ENCODE data around the gene CLIP3. TPM values are rescaled to one million over a fixed set of nuclear protein-coding genes. Genes with fewer than 3 reads are reported as not detected.
A peak's percentile ranks its signal among the peaks of the same experiment; 100 is the strongest.

CLIP3 gene
- total and polyA plus RNA-seq, 8 donors: 1.8 to 17.1 (median 6.5) TPM

DNA sequence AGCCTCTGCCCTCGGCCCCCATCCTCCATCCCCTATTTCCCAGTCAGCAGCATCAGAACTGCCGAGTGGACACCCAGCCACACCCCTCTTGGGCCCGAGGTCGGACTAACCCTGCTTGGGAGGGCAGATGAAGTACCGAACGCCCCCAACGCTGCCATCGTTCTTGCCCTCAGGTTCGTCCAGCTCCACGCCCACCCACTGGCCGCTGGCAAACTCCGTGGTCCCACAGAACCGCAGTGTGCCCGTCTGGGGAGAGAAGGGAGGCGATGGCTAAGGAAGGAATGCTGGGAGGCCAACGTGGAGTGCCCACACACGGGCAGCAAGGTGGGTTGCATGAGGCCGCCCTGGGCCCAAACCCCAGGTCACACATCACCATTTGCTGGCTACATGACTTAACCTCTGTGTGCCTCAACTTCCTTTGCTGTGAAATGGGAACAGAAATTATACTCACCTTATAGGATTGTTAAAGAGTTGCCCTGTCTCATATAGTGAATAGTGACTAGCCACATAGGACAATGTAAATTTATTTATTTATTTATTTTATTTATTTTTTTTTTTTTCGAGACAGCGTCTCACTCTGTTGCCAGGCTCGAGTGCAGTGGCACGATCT is 13.5 kb downstream of the CLIP3 start:
- H3K27me3 ChIP-seq: no peaks in the 10 kb centered on the region
- no peak overlapping the region for H3K27ac ChIP-seq
- H3K4me3 ChIP-seq: no peak overlapping the region
- no peaks in the 10 kb centered on the region for H3K9me3 ChIP-seq
- H3K4me1 ChIP-seq: peaks cover 4 to 8% (median 6%) of the 10 kb centered on the region in 4 donors
- TF ChIP-seq POLR2A (IDR thresholded peaks at IDR 0.05): no peak
- TF ChIP-seq POLR2AphosphoS5 (IDR thresholded peaks at IDR 0.05): no peak
- TF ChIP-seq, protein P1, sequence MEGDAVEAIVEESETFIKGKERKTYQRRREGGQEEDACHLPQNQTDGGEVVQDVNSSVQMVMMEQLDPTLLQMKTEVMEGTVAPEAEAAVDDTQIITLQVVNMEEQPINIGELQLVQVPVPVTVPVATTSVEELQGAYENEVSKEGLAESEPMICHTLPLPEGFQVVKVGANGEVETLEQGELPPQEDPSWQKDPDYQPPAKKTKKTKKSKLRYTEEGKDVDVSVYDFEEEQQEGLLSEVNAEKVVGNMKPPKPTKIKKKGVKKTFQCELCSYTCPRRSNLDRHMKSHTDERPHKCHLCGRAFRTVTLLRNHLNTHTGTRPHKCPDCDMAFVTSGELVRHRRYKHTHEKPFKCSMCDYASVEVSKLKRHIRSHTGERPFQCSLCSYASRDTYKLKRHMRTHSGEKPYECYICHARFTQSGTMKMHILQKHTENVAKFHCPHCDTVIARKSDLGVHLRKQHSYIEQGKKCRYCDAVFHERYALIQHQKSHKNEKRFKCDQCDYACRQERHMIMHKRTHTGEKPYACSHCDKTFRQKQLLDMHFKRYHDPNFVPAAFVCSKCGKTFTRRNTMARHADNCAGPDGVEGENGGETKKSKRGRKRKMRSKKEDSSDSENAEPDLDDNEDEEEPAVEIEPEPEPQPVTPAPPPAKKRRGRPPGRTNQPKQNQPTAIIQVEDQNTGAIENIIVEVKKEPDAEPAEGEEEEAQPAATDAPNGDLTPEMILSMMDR (IDR thresholded peaks at IDR 0.05): no peak
- no peak for TF ChIP-seq EP300 (IDR thresholded peaks at IDR 0.05)
- no peak for DNase-seq
- 88 to 93% (median 92%) methylated on average over 21 to 22 of the region's 22 CpGs for WGBS, 5 donors
- H3K36me3 ChIP-seq: peaks cover 11 to 84% (median 60%) of the 10 kb centered on the region in 4 donors
- intact Hi-C loops (cut with DNase I; ENCODE audit: low total_unique reads): no loop called here

- peak within 1 kb of the TSS; percentile 75 to 92 (median 90) for H3K27ac ChIP-seq
- intact Hi-C loops (cut with DNase I; ENCODE audit: low total_unique reads): no loop called here
- TF ChIP-seq, protein P1 (IDR thresholded peaks at IDR 0.05): no peak
- TF ChIP-seq POLR2A (IDR thresholded peaks at IDR 0.05) (no peak), POLR2AphosphoS5 (IDR thresholded peaks at IDR 0.05) (peak; percentile 24 to 88 (median 30)), EP300 (IDR thresholded peaks at IDR 0.05) (no peak)
- H3K36me3 ChIP-seq: peaks cover 7 to 38% (median 28%) of the 10 kb centered on the region in 4 donors
- peak; percentile 100 for DNase-seq
- WGBS, 5 donors: 0 to 5% (median 2%) methylated on average over 24 to 42 of the region's 42 CpGs
- H3K4me1 ChIP-seq: peaks cover 15 to 30% (median 24%) of the 10 kb centered on the region in 4 donors
- H3K4me3 ChIP-seq: peak within 1 kb of the TSS; percentile 65 to 83 (median 70)
- H3K9me3 ChIP-seq: no peaks in the 10 kb centered on the region
- no peaks in the 10 kb centered on the region for H3K27me3 ChIP-seq
Measured at GRCh38 chr19:36014012-36014924, 18.4 kb downstream of the CLIP3 start, which contains the start of gene ALKBH6. Gene ALKBH6, minus strand, starts transcription at chr19:36014213. Its CDS starts 816 bp downstream, at chr19:36013397.

DNA sequence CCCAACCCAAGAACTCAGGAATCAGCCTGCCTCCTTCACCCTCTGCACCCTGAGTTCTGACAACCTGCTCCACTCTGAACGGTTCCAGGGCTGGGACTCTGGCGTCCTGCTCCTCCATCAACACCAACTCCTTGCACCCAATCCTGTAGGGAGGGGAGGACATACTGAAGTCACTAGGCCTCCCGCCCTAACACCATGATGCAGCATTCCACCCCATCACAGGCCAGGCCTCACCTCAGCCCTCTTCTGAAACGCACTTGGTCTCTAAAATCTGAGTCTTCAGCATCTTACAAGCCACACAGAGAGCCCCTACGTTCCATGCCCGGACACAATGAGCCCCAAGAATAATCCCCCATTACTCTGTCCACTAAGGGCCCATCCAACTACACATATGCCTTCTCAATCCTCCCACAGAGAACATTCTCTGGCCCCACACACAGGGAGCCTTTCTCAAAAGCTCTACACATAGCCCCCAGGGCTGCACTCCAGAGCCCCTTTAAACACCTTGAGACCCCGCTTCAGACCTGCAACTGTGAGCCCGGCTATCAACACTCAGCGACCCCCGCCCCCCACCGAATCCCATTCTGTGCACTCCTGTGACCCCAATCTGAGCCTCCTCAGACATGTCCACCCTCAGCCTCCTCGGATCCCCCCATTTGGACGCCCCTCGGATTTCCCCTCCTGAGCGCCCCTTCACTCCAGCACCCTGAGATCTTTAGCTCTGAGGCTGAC is 19.2 kb downstream of the CLIP3 start:
- no peaks in the 10 kb centered on the region for H3K27me3 ChIP-seq
- H3K4me3 ChIP-seq: peak overlapping the region; percentile 65 to 83 (median 70)
- no peaks in the 10 kb centered on the region for H3K9me3 ChIP-seq
- H3K36me3 ChIP-seq: peaks cover 0 to 30% (median 20%) of the 10 kb centered on the region in 4 donors
- H3K27ac ChIP-seq: peak overlapping the region; percentile 75 to 92 (median 90)
- peaks cover 21 to 38% (median 31%) of the 10 kb centered on the region in 4 donors for H3K4me1 ChIP-seq
- TF ChIP-seq EP300 (IDR thresholded peaks at IDR 0.05): no peak
- TF ChIP-seq POLR2A (IDR thresholded peaks at IDR 0.05): no peak
- TF ChIP-seq POLR2AphosphoS5 (IDR thresholded peaks at IDR 0.05): no peak
- TF ChIP-seq, protein P1 (IDR thresholded peaks at IDR 0.05): no peak
- intact Hi-C loops (cut with DNase I; ENCODE audit: low total_unique reads): no loop called here
- DNase-seq: no peak
- 27 to 32% (median 29%) methylated on average over 15 of the region's 15 CpGs for WGBS, 5 donors

DNA sequence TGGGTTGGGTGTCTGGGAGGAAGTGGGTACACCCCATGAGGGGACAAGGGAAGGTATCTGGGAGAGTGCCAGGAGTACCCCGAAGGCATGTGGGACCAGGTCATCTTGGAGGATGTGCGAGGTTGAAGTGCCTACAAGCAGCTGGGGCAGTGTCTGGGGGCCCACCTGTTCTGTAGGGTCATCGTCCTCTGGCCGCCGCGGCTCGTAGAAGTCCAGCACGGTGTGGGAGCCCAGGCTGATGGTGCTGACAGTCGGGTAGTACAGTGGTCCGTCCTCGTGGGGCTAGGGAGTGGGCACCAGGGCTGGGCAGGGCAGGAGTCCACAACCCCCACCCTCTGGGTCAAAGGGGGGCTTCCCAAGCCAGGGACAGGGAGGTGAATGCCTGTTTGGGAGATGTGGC is 22.3 kb downstream of the CLIP3 start:
- peaks cover 0 to 4% (median 0%) of the 10 kb centered on the region in 4 donors for H3K36me3 ChIP-seq
- H3K27ac ChIP-seq: peak overlapping the region in 1 of 5 donors; percentile 84
- no peak for DNase-seq
- no peak overlapping the region for H3K4me3 ChIP-seq
- no peak for TF ChIP-seq EP300 (IDR thresholded peaks at IDR 0.05)
- no peak for TF ChIP-seq POLR2AphosphoS5 (IDR thresholded peaks at IDR 0.05)
- no peaks in the 10 kb centered on the region for H3K27me3 ChIP-seq
- H3K9me3 ChIP-seq: no peaks in the 10 kb centered on the region
- intact Hi-C loops (cut with DNase I; ENCODE audit: low total_unique reads): no loop called here
- peaks cover 21 to 49% (median 36%) of the 10 kb centered on the region in 4 donors for H3K4me1 ChIP-seq
- 90 to 96% (median 95%) methylated on average over 2 to 11 of the region's 11 CpGs for WGBS, 5 donors

Measured in stomach (tissue), 9 donors.